Heart right ventricle (tissue), 16 donors: ENCODE results near the gene NMT2. TPM values are rescaled to one million over a fixed set of nuclear protein-coding genes. Genes with fewer than 3 reads are reported as not detected.
A peak's percentile ranks its signal among the peaks of the same experiment; 100 is the strongest.

Source experiments
- ATAC-seq, 8 donors: fragments of 200-7000 bp; cut with Tn5 transposase; one replicate each; pipeline ENCODE4 v1.9.1; 2020; ENCODE audit warnings: mild to moderate bottlenecking in 8 of 8, moderate library complexity in 8 of 8, moderate number of reproducible peaks in 1 of 8
- DNase-seq, 2 donors: peaks; one replicate each; pipeline ENCODE4 v3.0.0-alpha.2; 2020
- H3K27ac ChIP-seq, 10 donors: fragments of 200-600 bp; sonication (generic) in 2 of 10; one replicate each; pipeline versions ENCODE4 v1.5.0 to v1.8.0; 2020 to 2022; ENCODE audit warnings: mild to moderate bottlenecking in 3 of 10
- H3K27me3 ChIP-seq, 7 donors: fragments of 200-600 bp; one replicate each; pipeline ENCODE4 v1.8.0; 2021 to 2022; ENCODE audit warnings: mild to moderate bottlenecking in 2 of 7
- H3K36me3 ChIP-seq, 9 donors: fragments of 200-600 bp; sonication (generic) in 1 of 9; one replicate each; pipeline versions ENCODE4 v1.5.0 to v1.8.0; 2020 to 2022; ENCODE audit warnings: mild to moderate bottlenecking in 2 of 9
- H3K4me1 ChIP-seq, 9 donors: fragments of 200-600 bp; sonication (generic) in 1 of 9; one replicate each; pipeline versions ENCODE4 v1.5.0 to v1.8.0; 2020 to 2022; ENCODE audit warnings: mild to moderate bottlenecking in 4 of 9
- H3K4me3 ChIP-seq, 10 donors: fragments of 200-600 bp; sonication (generic) in 2 of 10; one replicate each; pipeline versions ENCODE4 v1.5.0 to v1.8.0; 2020 to 2022; ENCODE audit warnings: mild to moderate bottlenecking in 7 of 10, moderate library complexity in 2 of 10
- H3K9me3 ChIP-seq, 11 donors: fragments of 200-600 bp in 10 of 11; sonication (generic) in 2 of 11; one replicate each; pipeline versions ENCODE4 v1.5.0 to v1.8.0; 2013 to 2022; ENCODE audit warnings: mild to moderate bottlenecking in 2 of 11, control low read depth in 1 of 11, moderate library complexity in 1 of 11
- WGBS, 2 donors: extraction: QIAGEN DNeasy Blood & Tissue Kit; methylation state at CpG; one replicate each; pipeline ENCODE4 v1.1.7; 2013; ENCODE audit warnings: inconsistent platforms in 1 of 2; 5-methylcytosine and 5-hydroxymethylcytosine counted together
- intact Hi-C, 10 donors: fragments of 100-400 bp; cut with DNase I; formaldehyde crosslinking; loops; one replicate each; pipeline versions ENCODE4 v1.11.1 to v1.14.2; 2022
- polyA plus RNA-seq, 2 donors: library from polyadenylated mRNA; stranded (reverse); fragments of 200-250 nt; gene quantifications; one replicate each; pipeline ENCODE4 v1.2.3, GENCODE V29; 2013
- total RNA-seq, 10 donors: library from RNA; stranded (reverse); fragmentation: NEBNext Ultra II Directional in 3 of 10; extraction: Animal tissue kit (Norgen Biotek cat#: 25700) in 3 of 10; gene quantifications; one replicate each; pipeline versions ENCODE4 v1.2.1 to v1.2.4, GENCODE V29; 2021 to 2023
- TF ChIP-seq, protein P1 (sequence below), 9 donors: fragments of 200-600 bp; sonication (generic) in 2 of 9; IDR thresholded peaks; one replicate each; pipeline versions ENCODE4 v1.5.0 to v1.8.0; 2021 to 2022; ENCODE audit warnings: antibody characterized with exemption in 9 of 9, mild to moderate bottlenecking in 5 of 9, moderate library complexity in 1 of 9
- donor health status: Arrhythmogenic right ventricular cardiomyopathy.
- donor health status: ischemic (EF 13 %, LVEDD 7.1; RV severe dilation, severe dysfunction).
- donor health status: healthy with polysubstance abuse.
- donor health status: DM: no; HTN: yes; CAD: no.
- donor health status: DM: no; HTN: no; CAD: no.
- donor health status: ischemic (EF 25% LVEDD 6.9; RV normal size, moderate dysfunction).
- donor health status: ischemic (EF 25% LVEDD 5.7; RV mildly dilated, moderate dysfunction).
- donor health status: healthy.
- donor health status: DM: yes; HTN: yes; CAD: no.
- donor health status: Ischemic cardiomyopathy.
- donor health status: ischemic (EF 35%, LVEDD 5.7; RV mildly dilated, moderate dysfunction).
- donor health status: nonischemic (EF 11% LVEDD 7.7; RV severe dilation, severe dysfunction).
- donor health status: DM: yes; HTN: yes; CAD: no.
- donor health status: PGD.
- donor health status: ischemic (EF 29% LVEDD 5.4; RV normal size, mild dysfunction).
- donor health status: nonischemic (EF 23%, LVEDD 6.1; RV moderate dilation, normal function).

The NMT2 gene
- total and polyA plus RNA-seq, 12 donors, result 6.1 to 14.5 (median 11.6) TPM

DNA sequence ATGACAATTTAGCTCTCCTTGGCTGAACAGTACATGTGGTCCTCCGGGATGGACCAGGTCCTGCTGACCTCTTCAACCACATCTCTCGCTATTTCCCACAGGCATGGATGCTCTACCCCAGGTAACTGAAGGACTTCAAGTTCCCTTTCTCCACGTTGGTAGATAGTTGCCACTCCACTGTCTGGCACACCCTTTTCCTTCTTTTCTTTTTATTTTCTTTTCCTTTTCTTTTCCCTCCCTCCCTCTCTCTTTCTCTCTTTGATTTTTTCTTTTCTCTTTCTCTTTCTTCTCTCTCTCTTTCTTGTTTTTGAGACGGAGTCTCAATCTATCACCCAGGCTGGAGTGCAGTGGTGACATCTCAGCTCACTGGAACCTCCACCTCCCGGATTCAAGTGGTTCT is 77.1 kb downstream of the NMT2 start:
- Histone ChIP-seq H3K27me3 (peaks cover 0 to 7% (median 0%) of the 10 kb centered on the region in 7 donors), H3K4me1 (peaks cover 0 to 15% (median 12%) of the 10 kb centered on the region in 9 donors), H3K9me3 (no peaks in the 10 kb centered on the region), H3K36me3 (no peaks in the 10 kb centered on the region), H3K27ac (no peak overlapping the region), H3K4me3 (no peak overlapping the region)
- intact Hi-C loops, result loop anchor here in 2 of 10 donors (10.0 kb wide), 3 partner anchors 137 to 557 kb away; partner anchors contain the start of genes CDNF (in 1 of the 2), DCLRE1C (in 1 of the 2), HSPA14 (in 1 of the 2) and MEIG1 (in 1 of the 2)
- TF ChIP-seq, protein P1, sequence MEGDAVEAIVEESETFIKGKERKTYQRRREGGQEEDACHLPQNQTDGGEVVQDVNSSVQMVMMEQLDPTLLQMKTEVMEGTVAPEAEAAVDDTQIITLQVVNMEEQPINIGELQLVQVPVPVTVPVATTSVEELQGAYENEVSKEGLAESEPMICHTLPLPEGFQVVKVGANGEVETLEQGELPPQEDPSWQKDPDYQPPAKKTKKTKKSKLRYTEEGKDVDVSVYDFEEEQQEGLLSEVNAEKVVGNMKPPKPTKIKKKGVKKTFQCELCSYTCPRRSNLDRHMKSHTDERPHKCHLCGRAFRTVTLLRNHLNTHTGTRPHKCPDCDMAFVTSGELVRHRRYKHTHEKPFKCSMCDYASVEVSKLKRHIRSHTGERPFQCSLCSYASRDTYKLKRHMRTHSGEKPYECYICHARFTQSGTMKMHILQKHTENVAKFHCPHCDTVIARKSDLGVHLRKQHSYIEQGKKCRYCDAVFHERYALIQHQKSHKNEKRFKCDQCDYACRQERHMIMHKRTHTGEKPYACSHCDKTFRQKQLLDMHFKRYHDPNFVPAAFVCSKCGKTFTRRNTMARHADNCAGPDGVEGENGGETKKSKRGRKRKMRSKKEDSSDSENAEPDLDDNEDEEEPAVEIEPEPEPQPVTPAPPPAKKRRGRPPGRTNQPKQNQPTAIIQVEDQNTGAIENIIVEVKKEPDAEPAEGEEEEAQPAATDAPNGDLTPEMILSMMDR (IDR thresholded peaks at IDR 0.05), result no peak
- ATAC-seq (no peak), DNase-seq (no peak)
- 77 to 83% methylated on average over 5 of the region's 5 CpGs for WGBS, 2 donors

DNA sequence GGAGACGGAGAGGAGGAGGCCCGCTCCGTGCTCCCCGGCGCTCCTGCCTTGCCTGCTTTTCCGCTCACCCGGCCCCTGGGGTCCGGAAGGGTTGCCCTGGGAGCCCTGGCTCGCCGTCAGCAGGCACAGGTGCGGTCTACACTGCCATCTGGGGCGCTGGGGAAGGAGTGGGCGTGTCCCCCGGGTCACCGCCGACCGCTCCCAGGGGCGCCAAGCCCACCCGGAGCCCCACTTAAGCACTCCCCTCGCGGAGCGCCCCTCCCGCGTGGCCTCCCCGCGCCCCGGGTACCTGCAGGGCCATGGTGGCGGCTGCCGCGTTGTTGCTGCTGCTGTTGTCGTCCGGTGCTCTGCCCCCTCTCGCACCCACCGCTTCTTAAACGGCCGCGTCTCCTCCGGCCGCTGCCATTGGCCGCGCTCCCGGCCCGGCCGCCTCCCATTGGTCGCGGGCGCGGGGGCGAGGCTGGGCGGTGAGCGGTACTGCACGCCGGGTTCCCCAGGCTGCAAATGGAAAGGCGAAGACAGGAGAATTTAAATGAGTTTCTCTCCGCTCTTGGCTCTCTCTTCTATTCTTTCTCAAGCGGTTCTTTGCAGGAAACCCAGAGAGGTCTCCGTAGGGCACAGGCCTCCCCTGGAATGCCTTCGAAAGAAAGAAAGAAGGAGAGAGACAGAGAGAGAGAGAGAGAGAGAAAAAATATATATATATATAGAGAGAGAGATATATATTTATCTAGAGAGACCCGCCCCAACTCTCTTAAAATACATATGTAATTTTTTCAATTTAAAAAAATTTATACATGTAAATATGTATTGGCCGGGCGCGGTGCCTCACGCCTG is 79.8 kb downstream of the NMT2 start, which contains the start of gene ACBD7:
Gene ACBD7, minus strand, starts transcription at position 349 of the 834 bp plus-strand sequence. Its CDS starts 48 bp downstream, at position 301.
- Histone ChIP-seq H3K27ac (no peak within 1 kb of the TSS), H3K9me3 (no peaks in the 10 kb centered on the region), H3K4me1 (peaks cover 0 to 20% (median 16%) of the 10 kb centered on the region in 9 donors), H3K27me3 (peaks cover 0 to 7% (median 0%) of the 10 kb centered on the region in 7 donors), H3K36me3 (no peaks in the 10 kb centered on the region), H3K4me3 (peak within 1 kb of the TSS; percentile 51 to 69 (median 60))
- TF ChIP-seq, protein P1 (IDR thresholded peaks at IDR 0.05), result peak; percentile 23 to 68 (median 51)
- peak; percentile 92 to 99 (median 94) for ATAC-seq
- intact Hi-C loops, result loop anchor here in 1 of 10 donors (10.0 kb wide), 1 partner anchor 134 kb away; the partner anchor contains the start of genes DCLRE1C and MEIG1
- WGBS, 2 donors, result 6% methylated on average over 57 to 63 of the region's 63 CpGs
- DNase-seq, result peak; percentile 57 to 80

DNA sequence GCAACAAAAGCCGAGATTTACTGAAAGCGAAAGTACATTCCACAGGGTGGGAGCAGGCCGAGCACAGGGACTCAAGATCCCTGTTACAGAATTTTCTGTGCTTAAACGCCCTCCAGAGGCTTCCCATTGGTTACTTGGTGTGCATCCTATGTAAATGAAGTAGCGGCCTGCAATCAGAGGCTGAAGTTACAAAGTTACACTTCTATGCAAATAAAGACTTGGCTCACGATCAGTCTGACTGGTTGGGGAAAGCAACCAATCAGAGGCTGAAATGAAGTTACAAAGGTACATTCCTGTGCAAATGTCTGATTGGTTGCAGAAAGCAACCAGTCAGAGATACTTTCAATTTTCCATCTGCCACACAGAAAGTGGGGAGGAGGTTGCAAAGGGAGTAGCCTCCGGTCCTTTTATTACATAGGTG is 84.0 kb downstream of the NMT2 start:
- DNase-seq, result peak in 1 of 2 donors; percentile 55
- Histone ChIP-seq H3K36me3 (no peaks in the 10 kb centered on the region), H3K4me1 (peaks cover 0 to 22% (median 16%) of the 10 kb centered on the region in 9 donors), H3K9me3 (no peaks in the 10 kb centered on the region), H3K4me3 (peak overlapping the region; percentile 22 to 59 (median 49)), H3K27me3 (peaks cover 0 to 7% (median 0%) of the 10 kb centered on the region in 7 donors), H3K27ac (peak overlapping the region in 8 of 10 donors; percentile 5 to 71 (median 57))
- peak; percentile 62 to 89 (median 83) for ATAC-seq
- TF ChIP-seq, protein P1 (IDR thresholded peaks at IDR 0.05), result peak in 4 of 9 donors; percentile 19 to 30 (median 20)
- WGBS, 2 donors, result 27 to 46% methylated on average over 7 of the region's 7 CpGs
- intact Hi-C loops, result loop anchor here in 1 of 10 donors (10.0 kb wide), 1 partner anchor 130 kb away; the partner anchor contains the start of genes DCLRE1C and MEIG1
